Measurements from ENCODE around the gene SLC9A7. TPM values are rescaled to one million over a fixed set of nuclear protein-coding genes. Genes with fewer than 3 reads are reported as not detected.

Gene SLC9A7
- total RNA-seq, 1 donor from 2014 or later, result 5.5 TPM

GRCh38 chrX:46757593-46757992 is 1.3 kb downstream of the SLC9A7 start:
- Histone ChIP-seq H3K27ac (peak overlapping the region in 1 of 2 donors; percentile 5), H3K4me1 (peaks cover 0 to 4% of the 10 kb centered on the region in 2 donors), H3K36me3 (no peaks in the 10 kb centered on the region), H3K9me3 (no peaks in the 10 kb centered on the region), H3K4me3 (peak overlapping the region in 1 of 2 donors; percentile 59), H3K27me3 (no peaks in the 10 kb centered on the region)
- TF ChIP-seq, protein P1, sequence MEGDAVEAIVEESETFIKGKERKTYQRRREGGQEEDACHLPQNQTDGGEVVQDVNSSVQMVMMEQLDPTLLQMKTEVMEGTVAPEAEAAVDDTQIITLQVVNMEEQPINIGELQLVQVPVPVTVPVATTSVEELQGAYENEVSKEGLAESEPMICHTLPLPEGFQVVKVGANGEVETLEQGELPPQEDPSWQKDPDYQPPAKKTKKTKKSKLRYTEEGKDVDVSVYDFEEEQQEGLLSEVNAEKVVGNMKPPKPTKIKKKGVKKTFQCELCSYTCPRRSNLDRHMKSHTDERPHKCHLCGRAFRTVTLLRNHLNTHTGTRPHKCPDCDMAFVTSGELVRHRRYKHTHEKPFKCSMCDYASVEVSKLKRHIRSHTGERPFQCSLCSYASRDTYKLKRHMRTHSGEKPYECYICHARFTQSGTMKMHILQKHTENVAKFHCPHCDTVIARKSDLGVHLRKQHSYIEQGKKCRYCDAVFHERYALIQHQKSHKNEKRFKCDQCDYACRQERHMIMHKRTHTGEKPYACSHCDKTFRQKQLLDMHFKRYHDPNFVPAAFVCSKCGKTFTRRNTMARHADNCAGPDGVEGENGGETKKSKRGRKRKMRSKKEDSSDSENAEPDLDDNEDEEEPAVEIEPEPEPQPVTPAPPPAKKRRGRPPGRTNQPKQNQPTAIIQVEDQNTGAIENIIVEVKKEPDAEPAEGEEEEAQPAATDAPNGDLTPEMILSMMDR (IDR thresholded peaks at IDR 0.05), result no peak
- intact Hi-C loops (cut with DNase I), result loop anchor here (5.0 to 10.0 kb wide), 2 partner anchors 183 to 275 kb away; partner anchors contain the start of gene CHST7
- DNase-seq (ENCODE audit: low spot score in 2 of 2), result no peak

GRCh38 chrX:46757052-46757451 is 1.9 kb downstream of the SLC9A7 start:
- Histone ChIP-seq H3K4me3 (no peak overlapping the region), H3K27me3 (no peaks in the 10 kb centered on the region), H3K4me1 (peaks cover 0 to 4% of the 10 kb centered on the region in 2 donors), H3K27ac (no peak overlapping the region), H3K9me3 (no peaks in the 10 kb centered on the region), H3K36me3 (no peaks in the 10 kb centered on the region)
- intact Hi-C loops (cut with DNase I), result loop anchor here (5.0 to 10.0 kb wide), 2 partner anchors 182 to 275 kb away; partner anchors contain the start of gene CHST7
- TF ChIP-seq, protein P1 (IDR thresholded peaks at IDR 0.05), result no peak
- DNase-seq (ENCODE audit: low spot score in 2 of 2), result no peak

- no peaks in the 10 kb centered on the region for H3K36me3 ChIP-seq
- H3K4me3 ChIP-seq, result no peak overlapping the region
- TF ChIP-seq, protein P1 (IDR thresholded peaks at IDR 0.05), result no peak
- H3K27me3 ChIP-seq, result no peaks in the 10 kb centered on the region
- H3K27ac ChIP-seq, result no peak overlapping the region
- peaks cover 0 to 4% of the 10 kb centered on the region in 2 donors for H3K4me1 ChIP-seq
- no peaks in the 10 kb centered on the region for H3K9me3 ChIP-seq
- intact Hi-C loops (cut with DNase I), result loop anchor here (5.0 to 10.0 kb wide), 2 partner anchors 181 to 277 kb away; partner anchors contain the start of gene CHST7
- DNase-seq (ENCODE audit: low spot score in 2 of 2), result no peak
Observed at GRCh38 chrX:46755671-46756070, 3.2 kb downstream of the SLC9A7 start.

GRCh38 chrX:46754586-46755061 is 4.3 kb downstream of the SLC9A7 start:
- Histone ChIP-seq H3K36me3 (no peaks in the 10 kb centered on the region), H3K4me3 (no peak overlapping the region), H3K4me1 (peaks cover 0 to 2% of the 10 kb centered on the region in 2 donors), H3K27me3 (no peaks in the 10 kb centered on the region), H3K9me3 (no peaks in the 10 kb centered on the region), H3K27ac (no peak overlapping the region)
- TF ChIP-seq, protein P1 (IDR thresholded peaks at IDR 0.05), result no peak
- DNase-seq (ENCODE audit: low spot score in 2 of 2), result no peak
- intact Hi-C loops (cut with DNase I), result loop anchor here (5.0 to 10.0 kb wide), 2 partner anchors 180 to 278 kb away; partner anchors contain the start of gene CHST7

DNA sequence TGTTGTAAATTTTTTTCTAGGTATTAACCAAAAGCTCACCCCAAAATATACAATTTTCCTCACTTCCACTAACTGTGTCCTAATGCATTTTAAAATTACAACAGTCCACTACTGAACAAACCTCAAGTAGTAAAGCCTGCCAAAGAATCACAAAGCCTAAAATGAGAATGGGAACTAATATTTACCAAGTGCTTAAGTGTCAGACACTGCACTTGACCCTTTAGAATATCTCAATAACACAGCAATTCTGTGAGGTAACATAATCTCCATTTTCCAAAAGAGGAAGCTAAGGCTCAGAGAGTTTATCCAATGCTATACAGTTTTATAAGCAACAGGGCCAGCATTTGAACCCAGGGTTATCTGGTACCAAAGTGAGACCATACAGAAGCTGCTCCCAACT is 4.9 kb downstream of the SLC9A7 start:
- Histone ChIP-seq H3K4me1 (no peaks in the 10 kb centered on the region), H3K27ac (no peak overlapping the region), H3K27me3 (no peaks in the 10 kb centered on the region), H3K4me3 (no peak overlapping the region), H3K36me3 (no peaks in the 10 kb centered on the region), H3K9me3 (no peaks in the 10 kb centered on the region)
- TF ChIP-seq, protein P1 (IDR thresholded peaks at IDR 0.05), result no peak
- no peak for DNase-seq (ENCODE audit: low spot score in 2 of 2)
- intact Hi-C loops (cut with DNase I), result loop anchor here (10.0 kb wide), 1 partner anchor 179 kb away; the partner anchor contains the start of gene CHST7

Data from ascending aorta (tissue), 2 donors.